ENCODE results near the gene SKI.
"Not testable (repeated sequence)": the region's sequence is repeated elsewhere in the genome, so short reads cannot be mapped to it uniquely, and the experiment has no call there.

Gene SKI

GRCh38 chr1:2279210-2279639 lies 51.1 kb downstream of the SKI start:
- DNase-seq, result no peak

DNA sequence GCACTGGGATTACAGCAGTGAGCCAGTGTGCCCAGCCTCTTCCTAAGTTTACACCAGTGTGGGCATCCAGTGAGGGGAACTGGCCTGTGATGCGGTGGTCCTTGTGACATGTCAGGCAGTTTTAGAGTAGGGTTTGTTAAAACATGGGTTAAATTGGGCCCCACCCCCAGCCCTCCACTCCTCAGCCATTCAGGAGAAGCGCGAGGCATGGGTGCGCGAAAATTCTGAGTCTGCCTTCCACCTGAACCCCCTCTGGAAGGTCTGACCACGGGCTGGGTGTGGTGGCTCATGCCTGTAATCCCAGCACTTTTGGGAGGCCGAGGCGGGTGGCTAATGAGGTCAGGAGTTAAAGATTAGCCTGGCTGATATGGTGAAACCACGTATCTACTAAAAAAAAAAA lies 51.7 kb downstream of the SKI start:
- no peak for DNase-seq

DNA sequence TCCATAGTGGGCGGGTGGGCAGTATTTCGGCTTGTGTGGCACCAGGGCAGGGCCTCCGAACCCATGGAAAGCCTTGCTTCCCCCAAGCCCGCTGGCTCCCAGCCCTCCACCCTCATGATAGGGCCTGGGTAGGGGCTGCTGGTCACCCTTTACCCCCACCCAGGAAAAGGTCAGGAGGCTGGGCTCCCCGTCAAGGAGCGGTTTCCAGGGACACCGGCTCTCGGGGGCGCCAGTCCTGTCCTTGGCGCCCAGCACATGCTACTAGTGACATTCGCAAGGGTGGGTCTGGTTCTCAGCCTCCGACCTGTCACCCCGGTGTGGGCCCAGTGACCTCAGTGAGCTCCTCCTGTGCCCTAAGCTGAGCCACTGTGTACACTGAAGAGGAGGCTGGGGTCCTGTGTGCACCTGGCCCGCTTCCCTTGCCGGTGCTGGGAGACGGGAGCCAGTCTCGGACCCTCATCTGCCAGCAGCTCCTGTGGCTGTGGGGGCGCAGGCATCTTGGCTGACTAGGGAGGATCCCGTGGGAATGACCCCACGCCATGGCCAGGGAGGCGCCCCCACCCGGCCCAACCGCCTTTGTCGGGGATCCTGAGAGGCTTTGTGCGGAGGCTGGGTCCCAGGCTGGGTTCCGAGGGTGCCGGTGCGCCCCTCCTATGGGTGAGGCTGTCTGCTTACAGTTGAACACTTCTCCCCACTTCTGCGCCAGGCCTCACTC lies 54.6 kb downstream of the SKI start:
- DNase-seq, result no peak

GRCh38 chr1:2283371-2283990 lies 55.4 kb downstream of the SKI start:
- DNase-seq, result no peak

DNA sequence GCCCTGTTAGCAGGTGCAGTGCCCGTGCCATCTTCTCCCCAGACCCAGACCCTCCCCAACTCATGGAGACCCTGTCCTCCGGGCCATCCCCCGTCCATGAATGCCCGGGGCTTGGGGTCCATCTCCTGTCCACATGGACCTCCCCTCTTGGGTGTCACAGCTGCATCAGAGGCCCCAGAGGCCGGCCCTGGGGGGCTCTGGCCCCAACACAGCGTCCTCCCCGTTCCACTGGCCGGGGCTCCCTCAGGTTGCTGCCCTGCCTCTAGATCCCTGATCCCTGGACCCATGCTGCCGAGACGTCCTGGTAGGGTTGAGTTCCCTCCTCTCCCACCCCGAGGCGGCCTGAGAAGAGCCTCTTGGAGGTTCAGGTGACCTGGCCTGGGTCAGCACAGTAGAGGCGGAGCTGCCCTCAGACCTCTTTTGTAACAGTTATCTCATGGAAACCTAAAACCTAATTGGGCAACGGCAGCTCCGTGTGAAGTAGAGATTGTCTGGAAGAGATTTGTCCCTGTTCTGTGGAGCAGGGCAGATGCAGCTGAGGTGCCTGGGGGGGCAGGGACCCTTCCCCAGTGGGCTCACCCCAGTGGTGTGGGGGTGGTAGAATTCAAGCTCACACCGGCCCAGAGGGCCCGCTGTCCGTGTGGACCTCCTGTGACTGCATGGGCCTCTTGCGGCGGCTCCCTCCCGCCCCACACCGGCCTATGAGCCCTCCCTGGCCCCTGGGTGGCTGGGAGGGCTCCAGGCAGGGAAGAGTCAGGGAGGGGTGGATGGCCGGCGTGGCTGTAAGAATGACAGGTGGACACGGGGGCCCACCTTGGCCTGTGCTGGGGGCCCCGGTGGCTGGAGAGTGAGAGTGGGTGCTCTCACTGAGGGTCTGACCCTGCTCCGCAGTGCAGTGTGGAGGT lies 56.1 kb downstream of the SKI start:
- no peak for DNase-seq

DNA sequence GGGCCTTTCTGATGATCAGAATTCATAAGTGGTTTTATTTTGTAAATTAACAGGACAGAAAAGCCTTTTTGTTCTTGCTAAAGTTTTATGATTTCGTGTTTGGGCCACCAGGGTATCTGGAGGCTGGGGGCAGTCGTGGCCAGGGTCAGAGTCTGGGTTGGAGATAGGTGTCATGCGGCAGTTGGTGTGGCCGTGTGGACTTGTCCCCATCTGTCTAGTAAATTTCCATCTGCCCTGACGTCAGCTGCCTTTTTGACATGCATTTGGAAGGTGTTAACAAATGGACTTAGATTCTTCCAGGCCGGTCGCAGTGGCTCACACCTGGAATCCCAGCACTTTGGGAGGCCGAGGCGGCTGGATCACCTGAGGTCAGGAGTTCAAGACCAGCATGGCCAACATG lies 56.8 kb downstream of the SKI start:
- DNase-seq, result no peak

DNA sequence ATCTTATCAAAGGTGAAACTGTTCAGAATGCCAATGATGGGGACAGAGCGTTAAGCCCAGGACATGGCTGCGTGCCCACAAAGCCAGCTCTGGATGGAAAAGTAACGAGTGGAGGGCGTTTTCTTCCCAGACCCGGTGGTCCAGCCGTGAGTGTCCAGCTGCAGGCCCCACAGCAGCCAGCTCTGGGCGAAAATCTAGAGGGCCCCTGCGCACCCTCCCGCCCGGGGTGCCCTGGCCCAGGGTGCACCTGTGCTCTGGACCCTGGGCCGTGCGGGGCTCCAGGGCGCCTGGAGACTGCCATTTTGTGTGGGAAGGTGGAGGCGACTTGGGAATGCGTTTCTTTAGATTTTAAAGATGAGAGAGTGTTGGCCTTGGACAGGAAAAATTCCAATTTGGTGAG lies 58.8 kb downstream of the SKI start:
- DNase-seq, result no peak

GRCh38 chr1:2287649-2288048 lies 59.5 kb downstream of the SKI start:
- DNase-seq, result no peak

GRCh38 chr1:2288311-2288710 lies 60.2 kb downstream of the SKI start:
- no peak for DNase-seq

- DNase-seq, result no peak
Observed at GRCh38 chr1:2288816-2289536, 60.9 kb downstream of the SKI start.

GRCh38 chr1:2289607-2290006 lies 61.5 kb downstream of the SKI start:
- DNase-seq, result no peak

- DNase-seq, result no peak
Observed at GRCh38 chr1:2290171-2290578, 62.1 kb downstream of the SKI start.

- DNase-seq, result peak; percentile 93 to 97 (median 97)
Observed at GRCh38 chr1:2290595-2291510, 62.7 kb downstream of the SKI start.

DNA sequence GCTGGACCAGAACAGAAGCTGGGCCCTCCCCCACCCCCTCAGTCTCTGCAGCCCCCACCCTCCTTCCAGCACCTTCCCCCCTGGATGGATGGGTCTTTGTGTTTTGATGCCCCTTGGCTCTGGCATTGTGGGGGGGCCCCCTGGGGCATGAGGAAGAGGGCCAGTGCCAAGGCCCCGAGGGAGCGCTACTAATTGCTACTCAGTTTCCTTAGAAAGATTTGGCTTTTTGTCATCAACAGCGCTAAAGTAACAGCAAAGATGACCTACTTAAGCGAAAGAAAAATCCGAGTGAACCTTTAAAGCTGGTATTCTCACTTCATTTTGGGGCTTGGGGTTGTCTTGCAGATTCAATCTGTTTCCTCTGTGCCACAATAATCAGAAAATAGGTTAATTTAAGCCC lies 63.5 kb downstream of the SKI start:
- DNase-seq, result no peak

DNA sequence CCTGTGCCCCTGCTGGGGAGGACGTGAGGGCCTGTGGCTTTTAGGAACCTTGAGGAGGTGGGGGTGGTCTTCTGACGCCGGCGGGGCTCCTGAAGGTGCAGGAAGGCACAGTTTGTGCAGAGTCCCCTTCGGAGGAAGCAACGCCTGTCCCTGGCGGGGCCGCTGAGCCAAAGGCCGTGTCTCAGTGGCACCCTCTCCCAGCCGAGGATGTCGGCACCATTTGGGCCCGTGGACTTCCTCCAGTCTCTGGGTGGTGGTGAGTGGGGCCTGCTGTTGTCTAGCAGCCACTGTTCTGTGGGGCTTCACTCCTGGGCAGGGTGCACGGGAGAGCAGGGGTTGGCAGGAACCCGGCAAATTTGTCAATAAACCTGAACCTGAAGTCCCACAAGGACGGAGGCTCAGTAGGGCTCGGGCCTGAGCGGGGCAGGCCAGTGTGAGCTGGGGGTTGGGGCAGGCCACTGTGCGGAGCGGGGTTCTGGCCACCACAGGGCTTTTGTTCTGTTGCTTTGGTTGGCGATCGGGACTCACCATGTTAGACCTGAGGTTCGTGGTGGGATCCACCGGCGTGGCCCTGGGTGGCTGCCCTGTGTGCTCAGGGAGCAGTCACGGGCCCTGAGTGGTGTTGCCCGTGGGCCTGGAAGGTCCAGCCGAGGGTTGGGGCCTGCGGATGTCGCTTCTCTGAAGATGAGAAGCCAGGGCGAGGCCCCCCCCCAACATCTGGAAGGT lies 64.8 kb downstream of the SKI start:
- no peak for DNase-seq

- DNase-seq, result no peak
Observed at GRCh38 chr1:2294033-2294724, 66.1 kb downstream of the SKI start.

DNA sequence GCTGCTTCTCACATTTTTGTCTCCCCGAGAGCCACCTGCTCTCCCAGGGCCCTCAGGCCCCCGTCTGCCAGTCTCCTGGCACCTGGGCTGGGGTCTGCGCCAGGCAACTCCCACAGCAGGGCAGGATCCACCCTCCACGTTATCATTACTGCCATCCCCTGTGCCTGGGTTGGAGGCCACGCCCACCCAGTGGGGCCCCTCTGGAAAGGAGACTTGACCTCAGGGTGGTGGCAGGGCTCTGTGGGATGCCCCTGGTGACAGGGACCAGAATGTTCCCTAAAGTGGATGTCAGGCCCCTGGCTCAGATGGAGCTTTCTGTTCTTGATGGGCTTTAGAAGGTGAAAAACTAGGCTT lies 66.6 kb downstream of the SKI start:
- no peak for DNase-seq

- DNase-seq, result no peak
Observed at GRCh38 chr1:2295526-2295925, 67.4 kb downstream of the SKI start.

DNA sequence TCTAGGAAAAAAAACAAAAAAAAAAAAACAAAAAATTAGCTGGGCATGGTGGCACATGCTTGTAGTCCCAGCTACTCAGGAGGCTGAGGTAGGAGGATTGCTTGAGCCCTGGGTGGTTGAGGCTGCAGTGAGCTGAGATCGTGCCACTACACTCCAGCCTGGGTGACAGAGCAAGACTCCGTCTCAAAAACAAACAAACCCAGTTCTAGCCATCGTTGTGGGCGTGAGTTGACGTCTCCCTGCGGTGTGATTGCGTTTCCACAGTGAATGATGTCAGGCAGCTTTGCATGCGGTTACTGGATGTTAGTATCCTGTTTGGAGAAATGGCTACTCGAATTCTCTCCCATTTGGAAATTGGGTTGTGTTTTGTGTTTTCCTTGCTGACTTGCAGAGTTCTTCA lies 68.1 kb downstream of the SKI start:
- DNase-seq, result not testable (repeated sequence)

- no peak for DNase-seq
Observed at GRCh38 chr1:2296614-2297013, 68.5 kb downstream of the SKI start.

Measured in suppressor macrophage treated with lipopolysaccharide for 1 hour (primary cell).